ENCODE measurements around the gene EVI5L. TPM values are rescaled to one million over a fixed set of nuclear protein-coding genes. Genes with fewer than 3 reads are reported as not detected.
"Not testable (repeated sequence)": the region's sequence is repeated elsewhere in the genome, so short reads cannot be mapped to it uniquely, and the experiment has no call there.

The EVI5L gene
- total and polyA plus RNA-seq, 3 donors from 2014 or later: 45.8 to 69.3 (median 68.9) TPM

GRCh38 chr19:7790416-7790815, 39.6 kb upstream of the EVI5L start:
- no peak for DNase-seq
- TF ChIP-seq CTCF (IDR thresholded peaks at IDR 0.05) (no peak), POLR2A (IDR thresholded peaks at IDR 0.05) (no peak)
- Histone ChIP-seq H3K4me3 (no peak overlapping the region), H3K4me1 (peaks cover 13% of the 10 kb centered on the region), H3K36me3 (ENCODE audit: low read depth, missing control alignments) (no peaks in the 10 kb centered on the region), H3K27me3 (no peaks in the 10 kb centered on the region), H3K9me3 (no peaks in the 10 kb centered on the region), H3K27ac (no peak overlapping the region)
- 87 to 89% methylated on average over 4 to 10 of the region's 14 CpGs for WGBS, 2 donors
- intact Hi-C loops (cut with DNase I; ENCODE audit: low total_unique reads): no loop called here

- no peak overlapping the region for H3K4me3 ChIP-seq
- intact Hi-C loops (cut with DNase I; ENCODE audit: low total_unique reads): no loop called here
- no peak overlapping the region for H3K27ac ChIP-seq
- no peaks in the 10 kb centered on the region for H3K9me3 ChIP-seq
- no peak for DNase-seq
- WGBS, 2 donors: 32 to 40% methylated on average over 7 of the region's 7 CpGs
- peaks cover 13% of the 10 kb centered on the region for H3K4me1 ChIP-seq
- H3K27me3 ChIP-seq: no peaks in the 10 kb centered on the region
- no peaks in the 10 kb centered on the region for H3K36me3 ChIP-seq (ENCODE audit: low read depth, missing control alignments)
- TF ChIP-seq POLR2A (IDR thresholded peaks at IDR 0.05) (no peak), CTCF (IDR thresholded peaks at IDR 0.05) (no peak)
These were observed 37.7 kb upstream of the EVI5L start for GRCh38 chr19:7792281-7792680.

- H3K27me3 ChIP-seq; H3K4me3 ChIP-seq; H3K36me3 ChIP-seq (ENCODE audit: low read depth, missing control alignments); H3K27ac ChIP-seq; DNase-seq; H3K9me3 ChIP-seq; H3K4me1 ChIP-seq; intact Hi-C loops (cut with DNase I; ENCODE audit: low total_unique reads): not testable (repeated sequence)
- WGBS, 2 donors: 66 to 73% methylated on average over 7 of the region's 7 CpGs
These were observed 37.3 kb upstream of the EVI5L start for GRCh38 chr19:7792701-7793100.

- H3K9me3 ChIP-seq: no peaks in the 10 kb centered on the region
- no peaks in the 10 kb centered on the region for H3K27me3 ChIP-seq
- DNase-seq: no peak
- 84 to 85% methylated on average over 3 of the region's 3 CpGs for WGBS, 2 donors
- no peaks in the 10 kb centered on the region for H3K36me3 ChIP-seq (ENCODE audit: low read depth, missing control alignments)
- TF ChIP-seq CTCF (IDR thresholded peaks at IDR 0.05) (no peak), POLR2A (IDR thresholded peaks at IDR 0.05) (no peak)
- peaks cover 8% of the 10 kb centered on the region for H3K4me1 ChIP-seq
- H3K27ac ChIP-seq: no peak overlapping the region
- H3K4me3 ChIP-seq: no peak overlapping the region
- intact Hi-C loops (cut with DNase I; ENCODE audit: low total_unique reads): no loop called here
These were observed 36.5 kb upstream of the EVI5L start for GRCh38 chr19:7793493-7793892.

GRCh38 chr19:7795555-7796161, 34.4 kb upstream of the EVI5L start:
- Histone ChIP-seq H3K27me3 (no peaks in the 10 kb centered on the region), H3K4me3 (no peak overlapping the region), H3K27ac (no peak overlapping the region), H3K9me3 (no peaks in the 10 kb centered on the region), H3K36me3 (ENCODE audit: low read depth, missing control alignments) (no peaks in the 10 kb centered on the region), H3K4me1 (no peaks in the 10 kb centered on the region)
- intact Hi-C loops (cut with DNase I; ENCODE audit: low total_unique reads): no loop called here
- no peak for DNase-seq
- TF ChIP-seq CTCF (IDR thresholded peaks at IDR 0.05): no peak
- no peak for TF ChIP-seq POLR2A (IDR thresholded peaks at IDR 0.05)
- 69 to 79% methylated on average over 8 of the region's 8 CpGs for WGBS, 2 donors
